ENCODE measurements around the gene LRP1.
"Not testable (repeated sequence)": the region's sequence is repeated elsewhere in the genome, so short reads cannot be mapped to it uniquely, and the experiment has no call there.

- not testable (repeated sequence) for TF ChIP-seq CTCF (IDR thresholded peaks at IDR 0.05; ENCODE audit: low read depth, low read length, poor library complexity, severe bottlenecking); EZH2phosphoT487 (IDR thresholded peaks at IDR 0.05; ENCODE audit: borderline replicate concordance, low read length)
These were observed 7.6 kb upstream of the LRP1 start for GRCh38 chr12:57120718-57121117.

Measured in DOHH2 (cell line).